Measurements from ENCODE around the gene C1R. TPM values are rescaled to one million over a fixed set of nuclear protein-coding genes. Genes with fewer than 3 reads are reported as not detected.
A peak's percentile ranks its signal among the peaks of the same experiment; 100 is the strongest.
"Not testable (repeated sequence)": the region's sequence is repeated elsewhere in the genome, so short reads cannot be mapped to it uniquely, and the experiment has no call there.

C1R gene
- total RNA-seq, 4 donors from 2014 or later: 571 to 1,080 (median 751) TPM

DNA sequence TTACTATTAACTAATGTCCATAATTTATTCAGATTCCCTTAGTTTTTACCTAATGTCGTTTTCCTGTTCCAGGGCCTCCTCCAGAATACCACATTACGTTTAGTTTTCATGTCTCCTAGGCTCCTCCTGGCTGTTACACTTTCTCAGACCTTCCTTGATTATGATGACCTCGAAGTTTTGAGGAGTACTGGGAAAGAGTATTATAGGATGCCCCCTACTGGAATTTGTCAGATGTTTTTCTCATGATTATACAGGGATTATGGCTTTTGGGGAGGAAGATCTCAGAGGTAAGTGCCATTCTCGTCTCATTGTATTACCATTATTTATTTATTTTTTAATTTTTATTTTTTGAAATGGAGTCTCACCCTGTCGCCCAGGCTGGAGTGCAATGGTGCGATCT lies 49.4 kb downstream of the C1R start:
- peak; percentile 87 for ATAC-seq (ENCODE audit: low FRiP score)
- TF ChIP-seq CTCF (IDR thresholded peaks at IDR 0.05): no peak
- DNase-seq (ENCODE audit: low spot score): no peak

DNA sequence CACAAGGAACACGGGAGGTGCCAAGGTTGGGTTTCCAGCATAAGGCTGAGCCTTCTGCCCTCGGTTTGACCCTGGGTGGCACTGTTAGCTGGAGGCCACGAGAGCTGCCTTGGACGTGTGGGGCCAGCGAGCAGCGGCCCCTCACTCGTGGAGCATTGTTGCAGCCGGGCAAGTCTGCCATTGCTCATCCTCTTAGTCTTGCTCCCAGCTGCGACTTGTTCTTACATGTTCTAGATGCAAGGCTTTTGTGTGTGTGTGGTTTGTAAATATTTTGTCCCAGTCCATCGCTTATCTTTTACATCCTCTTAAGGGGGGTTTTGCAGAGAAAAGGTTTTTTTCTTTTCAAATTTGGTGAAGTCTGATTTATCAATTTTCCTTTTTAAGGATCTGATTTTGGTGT lies 52.8 kb downstream of the C1R start:
- ATAC-seq (ENCODE audit: low FRiP score) (no peak), DNase-seq (ENCODE audit: low spot score) (no peak)
- TF ChIP-seq CTCF (IDR thresholded peaks at IDR 0.05): no peak

DNA sequence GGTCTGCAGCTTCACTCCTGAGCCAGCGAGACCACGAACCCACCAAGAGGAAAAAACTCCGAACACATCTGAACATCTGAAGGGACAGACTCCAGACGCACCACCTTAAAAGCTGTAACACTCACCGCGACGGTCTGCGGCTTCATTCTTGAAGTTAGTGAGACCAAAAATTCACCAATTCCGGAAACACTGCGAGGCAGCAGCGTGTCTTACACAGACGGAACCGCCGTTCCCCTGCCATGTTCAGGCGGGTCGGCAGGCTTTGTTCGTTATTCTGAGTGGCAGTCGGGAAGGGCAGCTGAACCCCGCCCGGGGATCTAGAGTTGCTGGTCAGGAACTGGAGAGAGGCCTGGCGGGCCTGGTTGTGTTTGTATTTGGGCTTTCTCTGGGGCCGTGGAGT lies 53.7 kb downstream of the C1R start:
- no peak for ATAC-seq (ENCODE audit: low FRiP score)
- no peak for TF ChIP-seq CTCF (IDR thresholded peaks at IDR 0.05)

GRCh38 chr12:7037411-7037810 lies 54.8 kb downstream of the C1R start:
- not testable (repeated sequence) for DNase-seq (ENCODE audit: low spot score); ATAC-seq (ENCODE audit: low FRiP score)

More for the DNA sequence above, 53.7 kb downstream of the C1R start:
- DNase-seq (ENCODE audit: low spot score): no peak

GRCh38 chr12:7035463-7035862 lies 56.8 kb downstream of the C1R start:
- no peak for ATAC-seq (ENCODE audit: low FRiP score)
- no peak for DNase-seq (ENCODE audit: low spot score)

GRCh38 chr12:7034464-7034863 lies 57.8 kb downstream of the C1R start:
- ATAC-seq (ENCODE audit: low FRiP score): no peak
- DNase-seq (ENCODE audit: low spot score): no peak
- TF ChIP-seq CTCF (IDR thresholded peaks at IDR 0.05): no peak

More at GRCh38 chr12:7035463-7035862, 56.8 kb downstream of the C1R start:
- no peak for TF ChIP-seq CTCF (IDR thresholded peaks at IDR 0.05)

DNA sequence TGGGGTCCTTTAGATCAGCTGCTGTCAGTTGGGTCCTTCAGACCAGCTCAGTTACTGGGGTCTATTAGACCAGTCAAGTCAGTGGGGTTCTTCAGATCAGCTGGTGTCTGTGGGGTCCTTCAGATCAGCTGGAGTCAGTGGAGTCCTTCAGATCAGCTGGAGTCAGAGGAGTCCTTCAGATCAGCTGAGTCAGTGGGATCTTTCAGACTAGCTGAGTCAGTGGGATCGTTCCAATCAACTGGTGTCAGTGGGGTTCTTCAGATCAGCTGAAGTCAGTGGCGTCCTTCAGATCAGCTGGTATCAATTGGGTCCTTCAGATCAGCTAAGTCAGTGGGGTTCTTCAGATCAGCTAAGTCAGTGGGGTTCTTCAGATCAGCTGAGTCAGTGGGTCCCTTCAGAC lies 59.3 kb downstream of the C1R start:
- ATAC-seq (ENCODE audit: low FRiP score): no peak
- no peak for DNase-seq (ENCODE audit: low spot score)
- no peak for TF ChIP-seq CTCF (IDR thresholded peaks at IDR 0.05)

- ATAC-seq (ENCODE audit: low FRiP score) (no peak), DNase-seq (ENCODE audit: low spot score) (no peak)
- TF ChIP-seq CTCF (IDR thresholded peaks at IDR 0.05): no peak
Observed at GRCh38 chr12:7031306-7031705, 60.9 kb downstream of the C1R start.
